SK-N-SH (cell line): ENCODE results near the gene PRKAG1. TPM values are rescaled to one million over a fixed set of nuclear protein-coding genes. Genes with fewer than 3 reads are reported as not detected.

ENCODE experiments used
- CTCF ChIA-PET: fragments of 300-600, 350-600 bp; formaldehyde crosslinking; extraction: SDS; loops from one replicate; lab custom pipeline; 2021; lab: Yijun Ruan, JAX
- POLR2A ChIA-PET: fragments of 350-600 bp; sonication (Branson Sonifier 250); formaldehyde crosslinking; extraction: SDS; loops from one replicate; lab custom pipeline; 2020; ENCODE audit warnings: antibody characterized with exemption, inconsistent platforms; lab: Yijun Ruan, JAX
- DNase-seq: peaks from one replicate; pipeline ENCODE4 v3.0.0; 2012
- H2AFZ ChIP-seq: fragments of 200-600 bp; sonication (generic); 2 replicates; pipeline ENCODE4 v1.8.1; 2016; ENCODE audit warnings: antibody characterized with exemption, mild to moderate bottlenecking, low read depth
- H3F3A ChIP-seq: fragments of 200-600 bp; sonication (generic); replicated peaks from 2 replicates; pipeline ENCODE3; 2016; ENCODE audit warnings: antibody characterized with exemption, mild to moderate bottlenecking; ENCODE audit not compliant: insufficient read depth
- H3K27ac ChIP-seq, 2 experiments: fragments of 200-500 bp in 1 of 2; fragments of 200-600 bp in 1 of 2; sonication (Bioruptor generic) in 1 of 2; sonication (generic), shearing (Covaris generic) in 1 of 2; 2 replicates each; pipeline versions ENCODE4 v1.5.1 to v1.6.1; 2014 to 2016; ENCODE audit warnings: low read depth in 2 of 2, inconsistent platforms in 1 of 2, low read length in 1 of 2, mild to moderate bottlenecking in 1 of 2, mixed read lengths in 1 of 2
- H3K27me3 ChIP-seq: fragments of 200-600 bp; sonication (generic), shearing (Covaris generic); 2 replicates; pipeline ENCODE4 v1.6.1; 2016; ENCODE audit warnings: mixed run types; ENCODE audit not compliant: insufficient read depth
- H3K36me3 ChIP-seq, 2 experiments: fragments of 200-500 bp in 1 of 2; fragments of 200-600 bp in 1 of 2; sonication (Bioruptor generic) in 1 of 2; sonication (generic) in 1 of 2; replicated peaks in 1 of 2; 2 replicates each; pipeline versions ENCODE3 to v1.5.1; 2014 to 2016; ENCODE audit warnings: low read length in 1 of 2, mild to moderate bottlenecking in 1 of 2; ENCODE audit not compliant: insufficient read depth in 2 of 2, control insufficient read depth in 1 of 2
- H3K4me1 ChIP-seq, 2 experiments: fragments of 200-500 bp in 1 of 2; fragments of 200-600 bp in 1 of 2; sonication (Bioruptor generic) in 1 of 2; sonication (generic), shearing (Covaris generic) in 1 of 2; 2 replicates each; pipeline versions ENCODE4 v1.5.1 to v1.6.1; 2014 to 2016; ENCODE audit warnings: low read depth in 1 of 2, low read length in 1 of 2, mixed run types in 1 of 2; ENCODE audit not compliant: insufficient read depth in 2 of 2, control insufficient read depth in 1 of 2
- H3K4me2 ChIP-seq: fragments of 200-600 bp; sonication (generic), shearing (Covaris generic); 2 replicates; pipeline ENCODE4 v1.6.1; 2017; ENCODE audit warnings: mixed run types
- H3K4me3 ChIP-seq, 2 experiments: fragments of 200-500 bp in 1 of 2; fragments of 200-600 bp in 1 of 2; sonication (Bioruptor generic) in 1 of 2; sonication (generic), shearing (Covaris generic) in 1 of 2; 2 replicates each; pipeline versions ENCODE4 v1.5.1 to v1.8.1; 2014 to 2016; ENCODE audit warnings: low read depth in 2 of 2, inconsistent platforms in 1 of 2, low read length in 1 of 2, mild to moderate bottlenecking in 1 of 2, mixed read lengths in 1 of 2, moderate library complexity in 1 of 2
- H3K79me2 ChIP-seq: fragments of 200-600 bp; sonication (generic); 2 replicates; pipeline ENCODE4 v1.8.1; 2017; ENCODE audit warnings: mild to moderate bottlenecking; ENCODE audit not compliant: insufficient read depth
- H3K9ac ChIP-seq: fragments of 200-600 bp; sonication (generic); 2 replicates; pipeline ENCODE4 v1.6.1; 2017; ENCODE audit warnings: mixed run types
- H3K9me2 ChIP-seq: fragments of 200-600 bp; sonication (generic); 2 replicates; pipeline ENCODE4 v1.6.1; 2017; ENCODE audit warnings: mixed run types
- H3K9me3 ChIP-seq: fragments of 200-600 bp; sonication (generic); 2 replicates; pipeline ENCODE4 v1.6.1; 2017; ENCODE audit warnings: mixed run types, mild to moderate bottlenecking, moderate library complexity
- H4K20me1 ChIP-seq: fragments of 200-600 bp; sonication (generic); 2 replicates; pipeline ENCODE4 v1.6.1; 2017; ENCODE audit warnings: mild to moderate bottlenecking, mixed run types; ENCODE audit not compliant: insufficient read depth
- CHD2 ChIP-seq: fragments of 150-350 bp; IDR thresholded peaks from 2 replicates; pipeline ENCODE4 v1.6.1; 2018; ENCODE audit warnings: low read length; ENCODE audit not compliant: partially characterized antibody
- ELF1 ChIP-seq: IDR thresholded peaks from 2 replicates; pipeline ENCODE4 v1.4.0; 2012
- EP300 ChIP-seq, 2 experiments: IDR thresholded peaks; 2 replicates each; pipeline versions ENCODE4 v1.4.0 to v1.6.1; 2012; ENCODE audit warnings: borderline replicate concordance in 1 of 2, low read depth in 1 of 2, low read length in 1 of 2
- EZH2phosphoT487 ChIP-seq: fragments of 200-600 bp; sonication (generic); IDR thresholded peaks from 2 replicates; pipeline ENCODE4 v1.6.1; 2017; ENCODE audit warnings: low read depth, mixed run types, mild to moderate bottlenecking, antibody characterized with exemption, moderate library complexity, borderline replicate concordance
- FOSL2 ChIP-seq: IDR thresholded peaks from 2 replicates; pipeline ENCODE4 v1.4.0; 2012; ENCODE audit warnings: low read depth, mild to moderate bottlenecking, moderate library complexity, borderline replicate concordance
- FOXM1 ChIP-seq: IDR thresholded peaks from 2 replicates; pipeline ENCODE4 v1.4.0; 2012; ENCODE audit warnings: low read depth, mild to moderate bottlenecking
- GABPA ChIP-seq: IDR thresholded peaks from 2 replicates; pipeline ENCODE4 v1.4.0; 2012; ENCODE audit warnings: low read depth, mild to moderate bottlenecking
- JUND ChIP-seq: IDR thresholded peaks from 2 replicates; pipeline ENCODE4 v1.4.0; 2012
- MEF2A ChIP-seq: IDR thresholded peaks from 2 replicates; pipeline ENCODE4 v1.4.0; 2012; ENCODE audit warnings: low read depth, borderline replicate concordance
- MXI1 ChIP-seq: IDR thresholded peaks from 2 replicates; pipeline ENCODE4 v1.6.1; 2012; ENCODE audit warnings: mild to moderate bottlenecking, low read depth, low read length, improper control_type of control experiment
- RAD21 ChIP-seq: IDR thresholded peaks from 2 replicates; pipeline ENCODE4 v1.6.1; 2012; ENCODE audit warnings: mild to moderate bottlenecking, low read length
- RCOR1 ChIP-seq: fragments of 150-350 bp; IDR thresholded peaks from 2 replicates; pipeline ENCODE4 v1.6.1; 2017; ENCODE audit warnings: antibody characterized with exemption, low read length
- RFX5 ChIP-seq: IDR thresholded peaks from 2 replicates; pipeline ENCODE4 v1.6.1; 2012; ENCODE audit warnings: mild to moderate bottlenecking, improper control_type of control experiment, low read length
- RXRA ChIP-seq: IDR thresholded peaks from 2 replicates; pipeline ENCODE4 v1.4.0; 2012; ENCODE audit warnings: low read depth, mild to moderate bottlenecking, borderline replicate concordance
- SMC3 ChIP-seq: IDR thresholded peaks from 2 replicates; pipeline ENCODE4 v1.6.1; 2012; ENCODE audit warnings: low read depth, low read length, improper control_type of control experiment
- TCF12 ChIP-seq: IDR thresholded peaks from 2 replicates; pipeline ENCODE4 v1.4.0; 2012
- YY1 ChIP-seq: IDR thresholded peaks from 2 replicates; pipeline ENCODE4 v1.4.0; 2012; ENCODE audit warnings: low read depth, mild to moderate bottlenecking
- WGBS: methylation state at CpG from one replicate; pipeline ENCODE4 v1.1.6; 2017; ENCODE audit warnings: low lambda C conversion rate; 5-methylcytosine and 5-hydroxymethylcytosine counted together
- polyA plus RNA-seq, 3 experiments: library from polyadenylated mRNA; depleted of rRNA; stranded (reverse); fragments of >200 nt; gene quantifications; 2 replicates each; pipeline ENCODE4 v1.2.3, GENCODE V29; 2012
- TF ChIP-seq, protein P1 (sequence below): fragments of 200-600 bp; sonication (generic); IDR thresholded peaks from 2 replicates; pipeline ENCODE4 v1.6.1; 2017; ENCODE audit warnings: antibody characterized with exemption, mild to moderate bottlenecking, moderate library complexity
- TF ChIP-seq, protein P2 (sequence below): IDR thresholded peaks from 2 replicates; pipeline ENCODE4; 2012
- TF ChIP-seq, protein P3 (sequence below): IDR thresholded peaks from 2 replicates; pipeline ENCODE4 v1.4.0; 2012; ENCODE audit warnings: low read depth

PRKAG1 gene
- polyA plus RNA-seq, 1 of the 3 experiments (the other 2 are of a cell fraction), result 75.1 TPM

DNA sequence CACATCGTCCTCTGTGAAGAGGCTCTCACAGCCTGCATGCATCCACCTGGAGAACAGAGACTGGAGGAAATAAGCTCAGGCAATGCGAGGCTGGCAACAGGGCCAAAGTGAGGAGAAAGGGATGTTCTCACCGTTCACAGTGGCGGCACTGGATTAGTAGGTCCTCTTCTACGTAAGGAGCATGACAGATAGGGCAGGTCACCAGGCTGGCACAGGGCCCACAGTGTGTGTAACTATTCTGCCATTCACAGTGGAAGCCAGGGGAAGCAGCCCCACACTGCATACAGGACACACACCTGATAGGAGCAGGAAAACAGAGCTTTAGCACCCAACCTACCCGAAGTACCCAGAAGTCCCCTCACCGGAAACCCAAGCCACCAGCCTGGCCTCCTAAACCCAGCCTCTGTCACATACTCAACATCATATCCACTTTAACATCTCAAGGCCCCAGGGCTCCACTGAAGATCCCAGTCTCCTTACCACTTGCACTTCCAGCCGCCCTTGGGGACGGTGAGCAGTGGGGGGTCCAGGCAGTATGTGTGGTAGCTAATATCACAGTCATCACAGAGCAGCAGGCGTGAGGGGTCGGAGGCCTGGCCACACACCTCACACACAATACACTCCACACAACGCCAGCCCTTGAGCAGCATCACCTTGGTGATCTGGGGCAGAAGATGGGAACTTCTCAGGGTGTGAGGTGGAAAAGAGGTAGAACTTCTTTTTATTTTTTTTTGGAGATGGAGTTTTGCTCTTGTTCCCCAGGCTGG lies 27.7 kb upstream of the PRKAG1 start:
- no peaks in the 10 kb centered on the region for H3K9me2 ChIP-seq
- 99% methylated on average over 11 of the region's 12 CpGs for WGBS
- H2AFZ ChIP-seq, result no peak overlapping the region
- DNase-seq, result no peak
- H4K20me1 ChIP-seq, result peaks cover 16% of the 10 kb centered on the region; the same call in 1 of the 2 replicates
- CTCF ChIA-PET, result interaction anchor here (0.9 to 5.2 kb wide), 4 partner anchors 11 to 42 kb away, joined by 3 to 49 read pairs (median 4); partner anchors contain the start of gene KMT2D
- no peak overlapping the region for H3K27ac ChIP-seq
- peaks cover 63 to 86% of the 10 kb centered on the region in 2 experiments for H3K36me3 ChIP-seq
- H3K4me2 ChIP-seq, result no peak overlapping the region
- H3K79me2 ChIP-seq, result peaks cover 9% of the 10 kb centered on the region; the same call in 1 of the 2 replicates
- H3K9ac ChIP-seq, result no peak overlapping the region
- no peaks in the 10 kb centered on the region for H3K27me3 ChIP-seq
- H3K4me1 ChIP-seq, result peaks cover 0 to 7% of the 10 kb centered on the region in 2 experiments; a peak in 2 of 4 replicates
- POLR2A ChIA-PET, result no interaction called here
- TF ChIP-seq RFX5 (no peak), YY1 (no peak), FOSL2 (no peak), EZH2phosphoT487 (no peak), TCF12 (no peak), FOXM1 (no peak), MEF2A (no peak), RXRA (no peak), ELF1 (no peak), JUND (no peak), CHD2 (no peak), MXI1 (no peak), SMC3 (no peak), EP300 (IDR thresholded peaks at IDR 0.05; ENCODE audit: borderline replicate concordance in 1 of 2, low read depth in 1 of 2, low read length in 1 of 2) (no peak), RCOR1 (no peak), GABPA (no peak), RAD21 (no peak)
- TF ChIP-seq, protein P1, sequence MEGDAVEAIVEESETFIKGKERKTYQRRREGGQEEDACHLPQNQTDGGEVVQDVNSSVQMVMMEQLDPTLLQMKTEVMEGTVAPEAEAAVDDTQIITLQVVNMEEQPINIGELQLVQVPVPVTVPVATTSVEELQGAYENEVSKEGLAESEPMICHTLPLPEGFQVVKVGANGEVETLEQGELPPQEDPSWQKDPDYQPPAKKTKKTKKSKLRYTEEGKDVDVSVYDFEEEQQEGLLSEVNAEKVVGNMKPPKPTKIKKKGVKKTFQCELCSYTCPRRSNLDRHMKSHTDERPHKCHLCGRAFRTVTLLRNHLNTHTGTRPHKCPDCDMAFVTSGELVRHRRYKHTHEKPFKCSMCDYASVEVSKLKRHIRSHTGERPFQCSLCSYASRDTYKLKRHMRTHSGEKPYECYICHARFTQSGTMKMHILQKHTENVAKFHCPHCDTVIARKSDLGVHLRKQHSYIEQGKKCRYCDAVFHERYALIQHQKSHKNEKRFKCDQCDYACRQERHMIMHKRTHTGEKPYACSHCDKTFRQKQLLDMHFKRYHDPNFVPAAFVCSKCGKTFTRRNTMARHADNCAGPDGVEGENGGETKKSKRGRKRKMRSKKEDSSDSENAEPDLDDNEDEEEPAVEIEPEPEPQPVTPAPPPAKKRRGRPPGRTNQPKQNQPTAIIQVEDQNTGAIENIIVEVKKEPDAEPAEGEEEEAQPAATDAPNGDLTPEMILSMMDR, result no peak
- TF ChIP-seq, protein P2, sequence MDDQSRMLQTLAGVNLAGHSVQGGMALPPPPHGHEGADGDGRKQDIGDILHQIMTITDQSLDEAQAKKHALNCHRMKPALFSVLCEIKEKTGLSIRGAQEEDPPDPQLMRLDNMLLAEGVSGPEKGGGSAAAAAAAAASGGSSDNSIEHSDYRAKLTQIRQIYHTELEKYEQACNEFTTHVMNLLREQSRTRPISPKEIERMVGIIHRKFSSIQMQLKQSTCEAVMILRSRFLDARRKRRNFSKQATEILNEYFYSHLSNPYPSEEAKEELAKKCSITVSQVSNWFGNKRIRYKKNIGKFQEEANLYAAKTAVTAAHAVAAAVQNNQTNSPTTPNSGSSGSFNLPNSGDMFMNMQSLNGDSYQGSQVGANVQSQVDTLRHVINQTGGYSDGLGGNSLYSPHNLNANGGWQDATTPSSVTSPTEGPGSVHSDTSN, result no peak
- TF ChIP-seq, protein P3, sequence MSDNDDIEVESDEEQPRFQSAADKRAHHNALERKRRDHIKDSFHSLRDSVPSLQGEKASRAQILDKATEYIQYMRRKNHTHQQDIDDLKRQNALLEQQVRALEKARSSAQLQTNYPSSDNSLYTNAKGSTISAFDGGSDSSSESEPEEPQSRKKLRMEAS, result no peak
- H3F3A ChIP-seq, result no peaks in the 10 kb centered on the region
- no peak overlapping the region for H3K4me3 ChIP-seq
- H3K9me3 ChIP-seq, result no peaks in the 10 kb centered on the region
